HCT116 (cell line): ENCODE measurements around the gene TCP1. TPM values are rescaled to one million over a fixed set of nuclear protein-coding genes. Genes with fewer than 3 reads are reported as not detected.
"Not testable (repeated sequence)": the region's sequence is repeated elsewhere in the genome, so short reads cannot be mapped to it uniquely, and the experiment has no call there.

Experiments used
- ATAC-seq: fragments of 200-7000 bp; cut with Tn5 transposase; 2 replicates; pipeline ENCODE4 v1.9.1; 2020; ENCODE audit warnings: mild to moderate bottlenecking, moderate library complexity
- BruUV-seq: library from RNA; stranded (reverse); fragments of 400-500 nt; replicated peaks from 2 replicates; lab custom pipeline; 2021; lab: Mats Ljungman, UMichigan
- CTCF ChIA-PET: fragments of 300-600 bp; sonication (Branson Sonifier 250); formaldehyde crosslinking; loops from one replicate; lab custom pipeline; 2021; ENCODE audit warnings: antibody characterized with exemption; lab: Charles Lee
- POLR2A ChIA-PET: fragments of 300-600, 350-600 bp; sonication (Branson Sonifier 250); formaldehyde crosslinking; loops from one replicate; lab custom pipeline; 2021; ENCODE audit warnings: antibody characterized with exemption; lab: Charles Lee
- RAD21 ChIA-PET, 2 experiments: fragments of 300-600 bp; sonication (Branson Sonifier 250); formaldehyde crosslinking; loops; one replicate each; lab custom pipeline; 2023; ENCODE audit warnings: low total read pairs in 2 of 2; ENCODE audit not compliant: uncharacterized antibody in 2 of 2, unreplicated experiment in 2 of 2, low non-redundant PET in 1 of 2; lab: Charles Lee
- DNase-seq: peaks from one replicate; pipeline ENCODE4 v3.0.0-alpha.2; 2010; ENCODE audit warnings: low read depth, low spot score
- H2AFZ ChIP-seq: fragments of 200-600 bp; shearing (Covaris generic), sonication (generic); 2 replicates; pipeline ENCODE4 v1.6.1; 2017; ENCODE audit warnings: low read depth, mixed run types, mixed read lengths, antibody characterized with exemption, low read length; ENCODE audit not compliant: poor library complexity, severe bottlenecking
- H3K27ac ChIP-seq: 2 replicates; pipeline ENCODE4 v1.5.1; 2012; ENCODE audit warnings: low read depth, low read length
- H3K27me3 ChIP-seq: fragments of 200-600 bp; sonication (generic); 2 replicates; pipeline ENCODE4 v1.6.1; 2016; ENCODE audit warnings: mixed run types, low read length, mixed read lengths; ENCODE audit not compliant: insufficient read depth
- H3K36me3 ChIP-seq, 2 experiments: fragments of 200-500 bp in 1 of 2; fragments of 200-600 bp in 1 of 2; sonication (Bioruptor generic) in 1 of 2; sonication (generic) in 1 of 2; 2 replicates each; pipeline versions ENCODE4 v1.5.1 to v1.6.1; 2014 to 2016; ENCODE audit warnings: low read length in 2 of 2, inconsistent platforms in 1 of 2, mixed read lengths in 1 of 2, mixed run types in 1 of 2; ENCODE audit not compliant: insufficient read depth in 2 of 2, control insufficient read depth in 1 of 2
- H3K4me1 ChIP-seq, 2 experiments: fragments of 200-600 bp in 1 of 2; sonication (generic) in 1 of 2; 2 replicates each; pipeline versions ENCODE4 v1.5.1 to v1.6.1; 2012 to 2017; ENCODE audit warnings: low read length in 2 of 2, inconsistent platforms in 1 of 2, mild to moderate bottlenecking in 1 of 2, mixed read lengths in 1 of 2, mixed run types in 1 of 2, moderate library complexity in 1 of 2; ENCODE audit not compliant: insufficient read depth in 2 of 2, control insufficient read depth in 1 of 2
- H3K4me2 ChIP-seq: fragments of 200-600 bp; sonication (generic); 2 replicates; pipeline ENCODE4 v1.6.1; 2017; ENCODE audit warnings: mixed run types, low read length, mixed read lengths
- H3K4me3 ChIP-seq, 2 experiments: fragments of 200-600 bp in 1 of 2; sonication (generic) in 1 of 2; replicated peaks in 1 of 2; 2 replicates each; pipeline ENCODE4 v1.5.1; 2011 to 2016; ENCODE audit warnings: low read length in 2 of 2, control low read depth in 1 of 2, low read depth in 1 of 2, mild to moderate bottlenecking in 1 of 2, mixed read lengths in 1 of 2, mixed run types in 1 of 2
- H3K79me2 ChIP-seq: fragments of 200-600 bp; sonication (generic); 2 replicates; pipeline ENCODE4 v1.6.1; 2017; ENCODE audit warnings: mild to moderate bottlenecking, mixed run types, low read length, moderate library complexity, mixed read lengths; ENCODE audit not compliant: insufficient read depth
- H3K9ac ChIP-seq: fragments of 200-600 bp; sonication (generic); 2 replicates; pipeline ENCODE4 v1.6.1; 2016; ENCODE audit warnings: low read length, mixed read lengths
- H3K9me2 ChIP-seq: fragments of 200-600 bp; sonication (generic), shearing (Covaris generic); 2 replicates; pipeline ENCODE4 v1.6.1; 2017; ENCODE audit warnings: mixed run types, mild to moderate bottlenecking, moderate library complexity; ENCODE audit not compliant: insufficient read depth
- H3K9me3 ChIP-seq, 2 experiments: fragments of 200-500 bp in 1 of 2; fragments of 200-600 bp in 1 of 2; sonication (Bioruptor generic) in 1 of 2; sonication (generic) in 1 of 2; 2 replicates each; pipeline ENCODE4 v1.6.1; 2014 to 2017; ENCODE audit warnings: low read length in 2 of 2, mixed read lengths in 2 of 2, inconsistent platforms in 1 of 2, low read depth in 1 of 2, mild to moderate bottlenecking in 1 of 2, mixed run types in 1 of 2, moderate library complexity in 1 of 2; ENCODE audit not compliant: control insufficient read depth in 1 of 2, insufficient read depth in 1 of 2
- H4K20me1 ChIP-seq: fragments of 200-600 bp; sonication (generic), shearing (Covaris generic); 2 replicates; pipeline ENCODE4 v1.6.1; 2017; ENCODE audit warnings: mixed run types, mild to moderate bottlenecking, moderate library complexity; ENCODE audit not compliant: insufficient read depth
- CEBPB ChIP-seq: IDR thresholded peaks from 2 replicates; pipeline ENCODE4 v1.6.1; 2012; ENCODE audit warnings: low read depth
- EGR1 ChIP-seq: IDR thresholded peaks from 2 replicates; pipeline ENCODE4 v1.6.1; 2012; ENCODE audit warnings: low read depth
- ELF1 ChIP-seq: IDR thresholded peaks from 2 replicates; pipeline ENCODE4 v1.6.1; 2012; ENCODE audit warnings: low read depth, borderline replicate concordance
- EZH2 ChIP-seq: fragments of 200-600 bp; sonication (generic); IDR thresholded peaks from 2 replicates; pipeline ENCODE4 v1.6.1; 2017; ENCODE audit warnings: antibody characterized with exemption, mixed run types
- JUND ChIP-seq: IDR thresholded peaks from 2 replicates; pipeline ENCODE4 v1.6.1; 2012
- POLR2A ChIP-seq: IDR thresholded peaks from 2 replicates; pipeline ENCODE4 v1.7.0; 2011; ENCODE audit warnings: borderline replicate concordance; ENCODE audit not compliant: insufficient read depth, insufficient read length; ENCODE audit errors: extremely low read depth
- RAD21 ChIP-seq: IDR thresholded peaks from 2 replicates; pipeline ENCODE4 v1.6.1; 2012; ENCODE audit warnings: low read depth, mild to moderate bottlenecking
- SIN3A ChIP-seq: IDR thresholded peaks from 2 replicates; pipeline ENCODE4 v1.6.1; 2012; ENCODE audit warnings: low read depth
- SRF ChIP-seq: IDR thresholded peaks from 2 replicates; pipeline ENCODE4 v1.6.1; 2012; ENCODE audit warnings: low read depth
- ZBTB33 ChIP-seq: IDR thresholded peaks from 2 replicates; pipeline ENCODE4 v1.6.1; 2011; ENCODE audit warnings: mild to moderate bottlenecking, low read length, moderate library complexity; ENCODE audit not compliant: insufficient replicate concordance; ENCODE audit errors: extremely low read depth
- ZFX ChIP-seq: fragments of 450-650 bp; IDR thresholded peaks from 2 replicates; pipeline ENCODE4 v1.6.1; 2017
- intact Hi-C: fragments of 100-400 bp; cut with micrococcal nuclease; formaldehyde crosslinking; loops from 2 replicates; pipeline ENCODE4 v1.10.0; 2022
- total RNA-seq: library from RNA; stranded (reverse); gene quantifications from one replicate; pipeline ENCODE4 v1.2.1, GENCODE V29; 2021; ENCODE audit not compliant: unreplicated experiment
- TF ChIP-seq, protein P1 (sequence below): IDR thresholded peaks from 2 replicates; pipeline ENCODE4 v1.6.1; 2012
- TF ChIP-seq, protein P2 (sequence below), 3 experiments: fragments of 200-600 bp in 1 of 3; sonication (generic) in 1 of 3; IDR thresholded peaks in 2 of 3; conservative IDR thresholded peaks in 1 of 3; 2 replicates each; pipeline ENCODE4 v1.5.1; 2012 to 2017; ENCODE audit warnings: low read depth in 2 of 3, low read length in 2 of 3, antibody characterized with exemption in 1 of 3, borderline replicate concordance in 1 of 3, control low read depth in 1 of 3, mild to moderate bottlenecking in 1 of 3, mixed read lengths in 1 of 3, mixed run types in 1 of 3, moderate library complexity in 1 of 3; ENCODE audit not compliant: insufficient read depth in 1 of 3

TCP1 gene
- total RNA-seq, 1 experiment from 2014 or later, result 447 TPM

GRCh38 chr6:159751448-159751847 is 38.0 kb downstream of the TCP1 start:
- Histone ChIP-seq H3K27ac (no peak overlapping the region), H3K9me3 (no peaks in the 10 kb centered on the region), H3K27me3 (no peaks in the 10 kb centered on the region), H3K4me3 (no peak overlapping the region), H3K79me2 (peaks cover 85% of the 10 kb centered on the region), H4K20me1 (peaks cover 14% of the 10 kb centered on the region), H3K9ac (no peak overlapping the region), H3K4me1 (no peaks in the 10 kb centered on the region), H3K36me3 (peaks cover 56 to 76% of the 10 kb centered on the region in 2 experiments), H3K4me2 (no peak overlapping the region), H3K9me2 (no peaks in the 10 kb centered on the region)
- intact Hi-C loops, result no loop called here
- BruUV-seq, result no TSS peak
- DNase-seq, result no peak
- CTCF ChIA-PET, result no interaction called here
- no peak for TF ChIP-seq POLR2A
- no peak for TF ChIP-seq EGR1
- TF ChIP-seq, protein P1, sequence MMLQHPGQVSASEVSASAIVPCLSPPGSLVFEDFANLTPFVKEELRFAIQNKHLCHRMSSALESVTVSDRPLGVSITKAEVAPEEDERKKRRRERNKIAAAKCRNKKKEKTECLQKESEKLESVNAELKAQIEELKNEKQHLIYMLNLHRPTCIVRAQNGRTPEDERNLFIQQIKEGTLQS, result no peak
- no peak for TF ChIP-seq RAD21
- no peak for TF ChIP-seq ELF1
- no peak for TF ChIP-seq CEBPB
- TF ChIP-seq, protein P2, sequence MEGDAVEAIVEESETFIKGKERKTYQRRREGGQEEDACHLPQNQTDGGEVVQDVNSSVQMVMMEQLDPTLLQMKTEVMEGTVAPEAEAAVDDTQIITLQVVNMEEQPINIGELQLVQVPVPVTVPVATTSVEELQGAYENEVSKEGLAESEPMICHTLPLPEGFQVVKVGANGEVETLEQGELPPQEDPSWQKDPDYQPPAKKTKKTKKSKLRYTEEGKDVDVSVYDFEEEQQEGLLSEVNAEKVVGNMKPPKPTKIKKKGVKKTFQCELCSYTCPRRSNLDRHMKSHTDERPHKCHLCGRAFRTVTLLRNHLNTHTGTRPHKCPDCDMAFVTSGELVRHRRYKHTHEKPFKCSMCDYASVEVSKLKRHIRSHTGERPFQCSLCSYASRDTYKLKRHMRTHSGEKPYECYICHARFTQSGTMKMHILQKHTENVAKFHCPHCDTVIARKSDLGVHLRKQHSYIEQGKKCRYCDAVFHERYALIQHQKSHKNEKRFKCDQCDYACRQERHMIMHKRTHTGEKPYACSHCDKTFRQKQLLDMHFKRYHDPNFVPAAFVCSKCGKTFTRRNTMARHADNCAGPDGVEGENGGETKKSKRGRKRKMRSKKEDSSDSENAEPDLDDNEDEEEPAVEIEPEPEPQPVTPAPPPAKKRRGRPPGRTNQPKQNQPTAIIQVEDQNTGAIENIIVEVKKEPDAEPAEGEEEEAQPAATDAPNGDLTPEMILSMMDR (IDR thresholded peaks at IDR 0.05 in 2 of 3, conservative IDR thresholded peaks at IDR 0.05 in 1 of 3; ENCODE audit: borderline replicate concordance in 1 of 3, insufficient read depth in 1 of 3, low read depth in 2 of 3, low read length in 2 of 3), result no peak
- TF ChIP-seq JUND, result no peak
- TF ChIP-seq ZBTB33, result no peak
- TF ChIP-seq SRF, result no peak
- TF ChIP-seq SIN3A, result no peak
- no peak for TF ChIP-seq ZFX
- TF ChIP-seq EZH2, result no peak
- TF ChIP-seq, all 23 proteins: peak for 0
- ChIA-PET RAD21 (no interaction called here), POLR2A (interaction anchor here (1.5 kb wide), 1 partner anchor 38 kb away, joined by 4 read pairs; the partner anchor contains the start of gene TCP1)
- no peak for ATAC-seq
- H2AFZ ChIP-seq, result no peak overlapping the region

DNA sequence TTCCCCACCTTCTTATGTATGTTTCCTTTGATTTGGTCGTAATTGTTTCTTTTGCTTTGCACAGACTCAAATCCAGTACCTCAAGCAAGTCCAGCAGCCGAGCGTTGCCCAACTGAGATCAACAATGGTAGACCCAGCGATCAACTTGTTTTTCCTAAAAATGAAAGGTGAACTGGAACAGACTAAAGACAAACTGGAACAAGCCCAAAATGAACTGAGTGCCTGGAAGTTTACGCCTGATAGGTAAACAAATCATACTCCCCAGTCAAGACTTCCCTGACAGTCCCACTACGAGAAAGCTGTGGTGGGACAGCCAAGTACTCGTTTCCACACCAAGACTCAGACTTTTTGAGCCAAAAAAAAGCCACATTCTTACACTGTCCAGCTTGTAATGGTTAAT is 41.3 kb downstream of the TCP1 start:
- H3K9me2 ChIP-seq, RAD21 ChIA-PET, H2AFZ ChIP-seq, DNase-seq, POLR2A ChIA-PET, CTCF ChIA-PET, BruUV-seq, H3K4me1 ChIP-seq, H3K4me2 ChIP-seq, H3K4me3 ChIP-seq, ATAC-seq, H3K9ac ChIP-seq, intact Hi-C loops, H3K9me3 ChIP-seq, H3K27me3 ChIP-seq, H3K27ac ChIP-seq: not testable (repeated sequence)
- H3K79me2 ChIP-seq, result peaks cover 98% of the 10 kb centered on the region
- peaks cover 68 to 83% of the 10 kb centered on the region in 2 experiments for H3K36me3 ChIP-seq
- peaks cover 30% of the 10 kb centered on the region for H4K20me1 ChIP-seq
